GM19328 (cell line): ENCODE data around the gene PSMD3.

Source experiments
- ATAC-seq: cut with Tn5 transposase; IDR thresholded peaks from one replicate; pipeline ENCODE4 v1.9.1; 2021; ENCODE audit warnings: mild to moderate bottlenecking, moderate library complexity; ENCODE audit not compliant: unreplicated experiment

The PSMD3 gene

GRCh38 chr17:40020146-40020545 is 39.5 kb downstream of the PSMD3 start:
- no peak for ATAC-seq

GRCh38 chr17:40021451-40021971 is 40.9 kb downstream of the PSMD3 start:
- ATAC-seq, result no peak

GRCh38 chr17:40022497-40022896 is 41.9 kb downstream of the PSMD3 start:
- no peak for ATAC-seq

GRCh38 chr17:40022961-40023541 is 42.4 kb downstream of the PSMD3 start:
- ATAC-seq, result no peak

DNA sequence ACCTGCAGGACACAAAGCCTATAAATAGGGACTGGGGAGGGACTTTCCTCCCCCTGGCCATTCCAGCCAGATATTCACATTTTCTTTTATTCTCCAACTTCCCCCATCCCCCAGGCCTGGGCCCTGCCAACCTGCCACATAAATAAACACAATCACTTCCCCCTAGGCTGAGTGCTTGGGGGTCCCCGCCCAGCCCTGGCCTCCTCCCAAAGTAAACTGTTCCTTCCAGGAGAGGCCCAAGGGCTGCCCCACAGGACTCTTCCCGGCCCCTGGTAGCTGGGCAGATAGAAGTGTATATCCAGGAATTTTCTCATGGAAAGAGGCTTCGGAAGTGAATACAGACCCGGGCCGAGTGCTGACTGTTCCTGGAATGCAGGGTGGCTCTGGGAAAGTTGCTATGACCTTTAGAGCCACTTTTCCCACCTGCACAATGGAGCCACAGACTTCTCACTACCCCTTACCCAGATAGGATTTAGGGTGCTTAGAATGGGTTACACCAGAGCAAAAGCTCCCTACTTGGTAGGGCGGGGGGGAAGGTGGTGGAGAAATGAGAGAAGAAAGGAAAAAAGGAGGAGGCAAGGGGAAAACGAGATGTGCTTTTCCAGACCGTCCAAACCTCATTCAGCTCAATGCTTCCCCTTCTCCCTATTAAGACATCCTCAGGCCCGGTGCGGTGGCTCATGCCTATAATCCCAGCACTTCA is 43.1 kb downstream of the PSMD3 start:
- no peak for ATAC-seq

GRCh38 chr17:40024901-40025300 is 44.3 kb downstream of the PSMD3 start:
- ATAC-seq, result no peak

DNA sequence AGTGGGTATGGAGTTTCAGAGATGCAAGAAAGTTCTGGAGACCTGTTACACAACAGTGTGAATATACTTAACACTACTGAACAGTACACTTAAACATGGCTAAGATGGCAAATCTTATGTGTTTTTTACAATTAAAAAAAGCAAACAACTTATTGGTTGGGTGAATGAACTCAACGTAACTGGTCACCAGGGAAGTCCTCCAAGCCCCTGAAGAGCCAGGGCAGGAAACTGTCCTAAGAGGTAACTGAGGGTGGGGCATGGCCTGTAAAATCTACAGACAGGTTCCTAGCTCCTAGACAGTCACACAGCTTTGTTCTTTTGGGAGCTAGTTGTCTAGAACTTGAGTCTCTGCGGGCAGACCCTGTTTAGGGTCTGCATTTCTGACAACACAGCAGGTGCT is 45.0 kb downstream of the PSMD3 start:
- ATAC-seq, result no peak

- no peak for ATAC-seq
Observed at GRCh38 chr17:40025991-40026815, 45.6 kb downstream of the PSMD3 start.

DNA sequence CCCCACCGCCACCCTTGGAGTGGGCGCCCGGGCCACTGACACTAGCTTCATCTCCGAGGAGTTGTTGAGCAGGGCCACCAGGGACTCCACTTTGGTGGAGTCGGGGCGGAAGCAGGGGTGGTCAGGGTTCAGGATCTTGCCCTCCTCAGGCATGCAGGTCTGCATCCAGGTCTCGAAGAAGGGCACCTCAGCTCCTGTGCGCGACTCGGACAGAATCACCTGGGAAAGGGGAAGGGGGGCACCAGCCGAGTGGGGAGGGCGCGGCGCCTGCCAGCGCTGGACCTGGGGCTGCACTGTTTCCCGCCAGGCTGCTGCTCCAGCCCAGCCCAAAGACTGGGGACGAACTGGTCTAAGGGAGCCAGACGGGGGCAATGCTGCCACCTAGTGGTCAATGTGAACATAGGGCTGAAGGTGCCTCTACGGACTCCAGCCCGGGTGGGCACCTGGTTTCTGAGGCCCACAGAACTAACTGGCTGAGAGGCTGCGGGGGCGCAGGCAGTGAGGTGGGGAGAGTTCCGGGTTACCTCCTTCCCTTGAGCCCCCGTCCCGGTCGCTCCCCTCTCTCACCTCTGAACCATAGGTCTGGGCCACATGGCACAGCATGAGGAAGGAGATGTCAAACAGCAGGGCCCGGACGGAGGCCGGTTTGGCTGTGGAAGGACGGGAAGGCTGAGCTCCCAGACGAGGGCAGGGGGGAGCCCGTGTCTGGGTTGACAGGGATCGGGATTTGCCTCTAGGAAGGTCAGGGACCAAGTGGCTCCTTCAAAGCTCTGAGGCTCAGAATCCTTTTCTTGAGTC is 46.4 kb downstream of the PSMD3 start:
- ATAC-seq, result no peak

GRCh38 chr17:40027614-40028012 is 47.0 kb downstream of the PSMD3 start:
- no peak for ATAC-seq

DNA sequence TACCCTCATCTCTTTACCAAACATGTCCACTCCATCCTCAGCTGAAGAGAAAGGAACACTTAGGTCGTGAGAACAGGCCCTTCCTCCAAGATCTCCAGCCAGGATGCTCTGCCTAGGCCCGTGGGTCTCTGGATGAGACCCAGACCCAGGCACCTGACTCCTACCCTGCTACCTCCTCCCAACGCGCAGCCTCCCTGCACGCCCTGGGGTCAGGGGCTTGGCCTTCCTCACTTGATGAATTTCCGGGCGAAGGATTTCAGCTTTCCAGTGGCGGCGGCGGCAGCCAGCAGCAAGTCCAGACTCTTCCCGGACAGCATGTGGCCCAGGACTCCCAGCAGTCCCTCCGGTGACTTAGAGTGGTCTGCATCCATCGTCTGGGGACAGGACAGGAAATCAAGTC is 48.0 kb downstream of the PSMD3 start:
- ATAC-seq, result no peak

DNA sequence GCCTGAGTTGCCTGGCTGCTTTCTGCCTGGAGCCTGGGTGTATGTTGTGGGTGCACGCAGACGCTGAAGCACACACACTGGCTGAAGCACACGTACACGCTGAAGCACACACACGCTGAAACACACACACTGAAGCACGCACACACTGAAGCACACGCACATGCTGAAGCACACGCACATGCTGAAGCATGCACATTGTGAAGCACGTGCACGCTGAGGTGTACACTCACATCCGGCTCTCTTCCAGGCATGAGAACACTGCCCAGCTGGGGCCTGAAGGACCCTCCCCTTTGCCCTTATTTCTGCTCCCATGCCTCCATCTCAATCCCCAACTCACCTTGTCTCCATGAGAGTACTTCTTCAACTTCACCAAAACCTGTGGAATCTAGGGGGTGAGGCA is 51.1 kb downstream of the PSMD3 start:
- ATAC-seq, result no peak

DNA sequence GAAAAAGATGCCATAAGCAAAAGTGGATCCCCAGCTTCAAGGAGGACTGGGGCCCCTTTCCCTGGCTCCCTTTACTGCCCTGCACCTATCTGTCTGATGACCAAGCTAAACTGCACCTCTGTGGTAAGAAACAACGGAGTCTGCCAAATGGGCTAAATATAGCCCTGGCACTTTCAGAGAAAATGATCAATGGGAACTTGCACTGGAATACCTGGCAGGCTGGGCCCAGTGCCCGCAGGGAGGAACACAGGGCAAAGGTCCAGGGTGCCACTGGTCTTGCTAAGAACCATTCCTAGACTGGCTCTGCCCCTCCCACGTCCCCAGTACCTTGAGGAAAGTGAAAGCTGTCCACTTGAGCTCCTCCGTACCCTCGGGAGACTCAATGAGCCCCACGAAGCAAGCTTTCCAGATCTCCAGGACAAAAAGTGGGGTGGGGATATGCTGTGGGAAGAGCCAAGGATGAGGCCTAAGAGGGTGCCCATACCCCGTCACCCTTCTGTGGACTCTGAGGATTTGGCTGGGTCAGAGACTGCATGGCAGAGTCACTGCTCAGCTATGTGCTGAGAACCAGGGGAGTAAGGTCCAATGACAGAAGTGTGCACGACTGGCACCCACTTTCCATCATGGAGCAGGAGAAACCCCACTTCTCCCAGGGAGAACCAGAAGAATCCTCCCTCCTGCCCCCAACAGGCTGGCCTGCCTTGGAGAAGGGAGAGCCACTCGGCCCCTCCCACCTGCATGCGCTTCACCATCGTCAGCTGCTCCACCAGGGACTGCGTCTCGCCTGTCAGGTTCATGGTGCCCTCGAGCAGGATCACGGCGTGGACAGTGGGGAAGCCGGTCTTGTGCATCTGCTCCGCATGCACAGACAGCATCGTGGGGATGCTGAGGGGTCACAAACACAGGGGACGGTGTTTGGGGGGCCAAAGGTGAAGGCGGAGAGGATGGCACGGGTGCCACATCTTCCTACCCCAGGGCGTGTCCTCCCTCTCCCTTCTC is 52.0 kb downstream of the PSMD3 start:
- no peak for ATAC-seq

DNA sequence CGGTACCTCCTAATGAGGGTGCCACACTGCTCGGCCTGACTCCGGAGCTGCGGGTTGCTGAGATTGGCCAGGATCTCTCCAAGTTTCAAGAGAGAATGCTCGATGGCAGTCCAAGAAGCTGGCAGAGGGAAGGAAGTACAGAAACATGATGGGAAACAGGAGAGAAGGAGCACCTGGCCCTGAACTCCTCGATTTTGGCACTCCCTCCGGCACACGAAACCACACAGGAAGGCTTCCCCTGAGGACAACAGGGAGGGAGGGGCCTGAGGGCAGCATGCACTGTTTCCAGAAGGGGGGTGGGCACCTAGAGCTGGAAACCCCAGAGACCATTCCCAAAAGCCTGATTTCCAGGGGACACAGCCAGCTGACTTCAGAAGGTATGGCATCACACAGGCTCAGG is 52.7 kb downstream of the PSMD3 start:
- ATAC-seq, result no peak

DNA sequence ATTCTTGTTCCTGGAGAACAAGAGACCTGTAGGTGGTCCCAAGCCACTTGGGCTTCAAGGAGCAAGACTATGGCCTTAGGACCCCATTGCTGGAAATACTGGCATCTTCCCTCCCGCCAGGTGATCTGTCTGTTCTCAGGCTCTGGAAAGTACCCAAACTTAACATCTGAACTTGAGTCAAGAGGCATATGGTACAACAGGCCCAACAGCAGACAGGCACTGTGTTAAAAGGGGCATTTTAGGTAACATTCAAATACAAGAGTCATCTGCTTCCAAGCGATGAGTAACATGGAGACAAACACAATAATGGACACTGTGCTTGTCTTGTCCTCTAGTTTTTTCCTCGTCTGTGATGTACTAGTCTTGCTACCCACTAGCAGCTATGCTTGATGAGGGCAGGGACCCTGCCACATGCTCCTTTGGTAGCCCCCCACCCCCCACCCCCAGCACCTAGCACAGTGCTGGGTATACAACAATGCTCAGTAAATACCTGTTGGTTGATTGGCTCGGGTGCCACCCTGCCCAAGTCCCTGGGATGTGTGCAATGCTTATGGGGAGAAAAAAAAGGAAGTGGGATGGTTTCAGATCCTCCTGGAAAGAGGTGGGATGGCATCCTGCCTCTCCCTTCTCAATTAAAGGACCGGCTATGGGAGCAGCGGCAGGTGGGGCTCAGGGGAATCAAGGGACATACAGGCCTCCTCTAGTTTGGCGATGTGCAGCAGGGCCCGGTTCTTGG is 54.0 kb downstream of the PSMD3 start:
- ATAC-seq, result no peak

GRCh38 chr17:40035162-40035559 is 54.6 kb downstream of the PSMD3 start:
- no peak for ATAC-seq

GRCh38 chr17:40038882-40039513 is 58.4 kb downstream of the PSMD3 start:
- no peak for ATAC-seq

GRCh38 chr17:40041196-40041595 is 60.6 kb downstream of the PSMD3 start:
- ATAC-seq, result no peak
